DMS153 treated with DMSO at 0.1 percent for 48 hours (cell line): ENCODE measurements around the gene PTGER3.

ENCODE experiments used
- DNase-seq: peaks from one replicate; lab custom pipeline; 2025; ENCODE audit not compliant: unreplicated experiment; lab: John Stamatoyannopoulos, UW

The PTGER3 gene

DNA sequence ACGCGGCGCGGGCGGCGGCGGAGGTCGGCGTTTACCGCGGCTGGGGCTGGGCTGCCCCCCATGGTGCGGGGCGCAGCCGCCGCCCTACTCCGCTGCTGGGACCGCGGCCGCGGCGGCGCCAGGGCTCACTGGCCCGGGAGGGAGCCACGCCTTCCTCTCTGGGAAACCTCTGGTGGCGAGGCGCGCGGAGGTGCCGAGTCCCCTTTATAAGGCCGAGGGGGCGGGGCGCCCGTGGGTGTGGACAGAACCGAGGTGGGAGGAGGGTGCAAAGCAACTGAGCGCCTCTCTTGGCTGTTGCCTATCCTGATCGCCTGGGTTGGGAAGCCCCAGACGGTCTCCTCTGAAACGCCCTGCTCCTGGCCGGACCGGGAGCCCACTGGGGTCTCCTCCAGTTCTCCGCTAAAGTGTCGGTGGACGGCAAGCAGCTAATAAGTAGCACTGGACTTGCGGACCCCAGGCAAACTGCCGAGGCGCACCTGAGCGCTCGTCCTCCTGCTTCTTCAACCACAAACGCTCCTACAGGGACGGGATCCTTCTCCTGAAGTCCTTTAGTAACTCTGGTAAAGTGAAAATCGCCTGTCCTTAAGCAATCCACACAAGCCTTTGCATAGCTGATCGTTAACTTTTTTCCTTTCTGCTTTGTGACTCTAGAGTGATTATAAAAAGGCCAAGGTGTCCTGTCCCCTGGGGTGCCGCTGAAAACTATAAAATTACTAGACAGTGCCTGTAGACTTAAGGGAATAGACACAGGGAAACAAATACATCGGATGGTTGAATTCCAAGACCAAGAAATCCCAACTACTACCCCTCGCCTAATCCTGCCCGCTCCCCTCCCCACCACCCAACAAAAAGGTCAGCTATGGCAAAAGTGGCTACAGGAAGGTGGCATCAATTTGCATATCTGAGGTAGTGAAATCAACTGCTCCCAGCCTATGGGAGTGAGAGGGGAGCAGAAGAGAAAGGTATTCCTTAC is at the start of gene PTGER3:
Gene PTGER3, minus strand, starts transcription at position 182 of the 973 bp plus-strand sequence. CDS start 239 bp downstream, outside the sequence.
- DNase-seq: peak; percentile 22

DNA sequence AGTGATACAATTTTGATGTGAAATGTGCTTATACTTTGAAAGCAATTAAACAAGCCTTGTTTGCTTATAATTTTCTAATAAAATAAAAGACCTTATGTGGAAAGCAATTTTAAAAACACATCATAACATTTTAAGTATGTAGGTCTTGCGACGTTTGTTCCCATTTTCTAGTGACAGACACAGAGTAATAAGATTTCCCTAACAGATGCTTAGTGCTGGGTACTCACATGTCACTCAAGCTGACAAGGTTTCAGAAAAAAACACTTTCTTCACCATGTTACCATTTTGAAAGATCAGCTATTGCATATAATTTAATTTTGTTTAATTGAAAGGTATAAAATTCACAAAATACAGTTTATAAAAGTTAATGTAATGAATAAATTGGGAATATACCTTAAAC is 47.3 kb upstream of the PTGER3 start:
- no peak for DNase-seq

- DNase-seq: no peak
Measured at GRCh38 chr1:71093938-71094337, 46.3 kb upstream of the PTGER3 start.

- DNase-seq: no peak
Measured at GRCh38 chr1:71089536-71090270, 42.1 kb upstream of the PTGER3 start.

GRCh38 chr1:71088645-71089287 is 41.1 kb upstream of the PTGER3 start:
- DNase-seq: no peak

DNA sequence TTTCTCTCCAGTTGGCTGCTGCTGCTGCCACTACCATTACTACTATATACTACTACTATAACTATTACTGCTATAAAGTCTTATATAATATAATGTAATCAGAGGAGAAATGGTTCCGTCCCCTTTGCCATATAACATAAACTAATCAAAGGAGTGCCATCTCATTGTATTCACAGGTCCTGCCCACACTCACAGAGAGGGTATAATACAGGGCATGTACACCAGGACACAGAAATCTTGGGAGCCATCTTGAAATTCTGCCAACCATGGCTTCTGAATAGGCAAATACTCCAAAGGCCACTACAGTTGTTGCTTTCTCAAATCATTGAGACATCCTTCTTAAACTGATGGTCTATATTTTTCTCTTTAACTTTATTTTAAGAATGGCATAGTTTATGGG is 40.1 kb upstream of the PTGER3 start:
- DNase-seq: no peak

GRCh38 chr1:71087060-71087459 is 39.4 kb upstream of the PTGER3 start:
- DNase-seq: no peak

DNA sequence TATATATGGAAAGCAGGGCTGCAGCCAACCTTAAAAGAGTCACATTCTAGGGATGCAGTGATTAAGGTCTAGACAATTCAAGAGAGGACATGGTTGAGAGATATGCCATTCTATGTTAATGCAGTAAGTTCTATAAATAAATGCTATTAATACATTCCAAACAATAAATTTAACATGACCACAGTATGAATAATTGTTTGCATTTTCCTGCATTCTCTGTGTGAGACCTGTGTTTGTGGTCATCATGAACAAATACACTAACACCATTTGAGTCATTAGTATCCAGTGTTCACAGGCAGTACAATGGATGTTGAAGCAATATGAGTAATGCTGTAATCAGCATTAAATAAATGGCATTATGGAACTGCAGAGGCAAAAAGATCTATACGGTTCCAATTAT is 38.7 kb upstream of the PTGER3 start:
- no peak for DNase-seq

DNA sequence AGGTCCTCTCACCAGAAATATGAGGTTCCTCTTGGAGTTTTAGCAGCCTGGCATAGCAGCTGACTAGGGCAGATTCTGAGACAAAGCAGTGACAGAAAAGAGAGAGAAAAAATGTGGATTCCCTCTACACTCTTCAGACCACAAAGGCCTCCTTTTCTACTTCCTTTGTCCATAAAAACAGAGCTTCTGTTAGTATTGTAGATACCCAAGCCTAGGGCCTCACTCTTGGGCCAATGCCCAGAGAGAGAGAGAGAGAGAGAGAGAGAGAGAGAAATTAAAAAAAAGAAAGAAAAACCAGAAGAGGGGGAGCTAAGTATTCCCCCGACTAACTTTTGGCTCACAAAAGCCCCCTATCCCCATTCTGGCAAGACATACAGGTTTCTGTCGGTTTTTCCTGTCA is 35.7 kb upstream of the PTGER3 start:
- no peak for DNase-seq

DNA sequence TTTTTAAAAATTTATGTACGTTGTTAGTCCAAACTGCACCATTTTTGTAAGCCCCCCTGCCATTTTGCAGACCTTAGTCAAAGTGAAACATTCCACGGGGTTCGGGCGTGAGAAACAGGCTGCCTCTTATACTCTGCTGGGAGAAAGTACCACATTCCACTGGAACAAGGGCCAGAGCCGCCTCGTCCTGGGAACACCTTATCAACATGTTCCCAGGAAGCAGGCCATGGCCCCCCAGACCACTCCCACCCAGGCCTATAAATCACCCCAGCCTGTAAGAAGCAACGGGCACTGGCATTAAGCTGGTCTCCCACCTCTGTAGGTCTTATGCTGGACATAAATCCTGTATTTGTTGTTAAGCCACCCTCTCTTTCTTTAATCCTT is 34.1 kb upstream of the PTGER3 start:
- no peak for DNase-seq

- peak; percentile 96 for DNase-seq
Measured at GRCh38 chr1:71080739-71081696, 33.4 kb upstream of the PTGER3 start, which contains the start of gene ZRANB2. Gene ZRANB2 (minus strand): TSS chr1:71081035. CDS start chr1:71080995, 40 bp downstream.

DNA sequence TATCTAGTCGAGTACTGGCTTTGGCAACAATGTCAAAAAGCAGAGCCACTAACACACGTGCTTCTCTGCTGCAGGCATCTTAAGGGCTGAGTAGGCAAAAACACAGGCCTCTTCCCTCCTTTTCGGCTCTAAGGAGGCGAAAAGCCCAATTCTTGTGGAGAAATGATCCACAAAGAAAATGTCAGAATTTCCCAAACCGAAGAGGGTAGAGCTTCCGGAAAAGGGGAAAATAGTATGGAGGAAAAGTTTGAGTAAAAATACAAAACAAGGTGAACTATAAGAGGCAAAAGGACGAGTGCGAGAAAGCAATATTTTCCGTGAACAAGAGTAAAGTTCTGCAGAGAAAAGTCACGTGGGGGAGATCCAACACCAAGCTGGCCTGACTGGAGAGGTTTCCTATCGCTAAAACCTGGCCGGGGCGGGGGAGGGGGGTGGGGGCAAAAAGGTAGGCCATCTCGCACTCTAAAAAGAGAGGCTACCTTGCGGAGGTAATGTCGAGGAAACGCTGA is 32.7 kb upstream of the PTGER3 start:
- DNase-seq: no peak

- no peak for DNase-seq
Measured at GRCh38 chr1:71074681-71075080, 27.1 kb upstream of the PTGER3 start.

DNA sequence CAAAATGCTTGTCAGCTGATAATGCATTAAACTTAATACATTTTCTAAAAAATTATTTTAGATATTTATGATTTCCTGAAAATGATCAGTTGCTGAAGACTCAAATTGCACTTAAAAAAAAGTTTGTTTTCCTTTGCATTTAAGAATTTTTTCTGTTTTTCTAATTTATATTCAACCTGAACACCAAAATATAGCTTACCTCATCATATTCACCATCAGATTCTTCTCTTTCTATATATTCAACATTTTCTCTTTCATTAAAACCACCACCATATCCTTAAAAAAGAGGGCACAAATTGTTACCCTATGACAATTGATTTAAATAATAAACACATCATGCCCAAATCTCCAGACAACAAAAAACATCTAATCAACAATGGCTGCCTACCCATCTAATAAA is 24.7 kb upstream of the PTGER3 start:
- DNase-seq: no peak

DNA sequence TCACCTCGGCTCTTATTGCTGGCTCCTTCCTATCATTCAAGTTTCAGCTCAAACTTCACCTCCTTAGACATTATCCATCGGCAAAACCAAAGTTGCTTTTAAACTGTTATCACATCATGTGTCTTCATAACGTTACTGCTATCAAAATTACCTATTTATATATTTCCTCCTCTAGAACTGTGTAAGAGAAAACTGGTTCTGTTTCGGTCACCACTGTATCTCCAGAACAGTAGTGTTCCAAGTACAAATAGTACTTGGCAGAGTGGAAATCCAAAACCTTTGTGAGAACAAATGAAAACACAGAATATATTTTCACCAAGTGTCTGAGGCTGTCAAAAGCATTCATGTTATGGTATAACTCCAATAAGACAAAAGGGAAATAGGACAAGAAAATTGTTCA is 24.1 kb upstream of the PTGER3 start:
- no peak for DNase-seq

- DNase-seq: no peak
Measured at GRCh38 chr1:71068325-71069240, 21.0 kb upstream of the PTGER3 start.

DNA sequence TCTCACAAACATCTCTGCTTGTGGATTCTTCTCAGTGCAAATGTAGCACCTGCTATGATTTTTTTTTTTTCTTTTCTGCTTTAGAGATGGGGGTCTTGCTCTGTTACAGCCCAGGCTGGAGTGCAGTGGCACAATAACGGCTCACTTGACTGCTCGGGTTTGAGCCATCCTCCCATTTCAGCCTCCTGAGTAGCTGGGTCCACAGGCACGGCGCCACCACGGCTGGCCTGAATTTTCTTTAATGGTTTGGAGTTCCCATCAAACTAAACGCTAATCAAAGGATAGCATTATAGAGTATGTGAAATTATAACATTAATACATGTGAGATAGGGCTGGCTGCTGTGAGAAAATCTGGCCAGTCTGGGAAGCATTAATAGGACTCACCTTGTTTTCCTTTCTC is 7.2 kb upstream of the PTGER3 start:
- no peak for DNase-seq

DNA sequence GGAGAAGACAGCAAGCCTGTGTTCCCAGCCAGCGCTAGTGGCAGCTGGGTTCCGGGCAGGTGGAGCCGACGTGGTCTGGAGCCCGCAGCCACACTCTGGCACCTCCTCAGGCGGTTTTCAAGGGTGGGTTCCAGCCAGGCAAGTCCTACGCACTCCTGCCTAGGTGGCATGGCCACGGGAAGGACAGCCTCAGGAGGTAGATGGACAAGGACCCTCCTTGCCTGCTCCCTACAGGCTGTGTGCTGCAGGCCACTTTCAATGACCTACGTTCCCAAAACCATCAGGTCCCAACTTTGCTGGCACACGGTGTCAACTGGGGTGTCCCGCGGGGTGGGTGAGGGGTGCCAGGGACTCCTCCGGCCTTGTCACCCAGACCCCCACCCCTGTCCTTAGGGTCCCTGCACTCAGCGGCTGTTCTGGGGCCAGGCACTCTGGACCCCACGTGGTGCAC is 6.7 kb upstream of the PTGER3 start:
- DNase-seq: no peak

GRCh38 chr1:71053758-71054157 is 6.1 kb upstream of the PTGER3 start:
- DNase-seq: no peak
